ENCODE results near the gene OCA2. TPM values are rescaled to one million over a fixed set of nuclear protein-coding genes. Genes with fewer than 3 reads are reported as not detected.

Gene OCA2
- total RNA-seq, 6 donors from 2014 or later, result 0.83 to 6.0 (median 2.0) TPM

- H3K9me3 ChIP-seq, result peaks cover 0 to 9% (median 3%) of the 10 kb centered on the region in 4 donors
- no peaks in the 10 kb centered on the region for H3K27me3 ChIP-seq
- H3K36me3 ChIP-seq, result no peaks in the 10 kb centered on the region
- no peaks in the 10 kb centered on the region for H3K4me1 ChIP-seq
- no peak overlapping the region for H3K4me3 ChIP-seq
- 56 to 71% methylated on average over 3 of the region's 3 CpGs for WGBS, 2 donors
- no peak overlapping the region for H3K27ac ChIP-seq
- TF ChIP-seq, protein P1, sequence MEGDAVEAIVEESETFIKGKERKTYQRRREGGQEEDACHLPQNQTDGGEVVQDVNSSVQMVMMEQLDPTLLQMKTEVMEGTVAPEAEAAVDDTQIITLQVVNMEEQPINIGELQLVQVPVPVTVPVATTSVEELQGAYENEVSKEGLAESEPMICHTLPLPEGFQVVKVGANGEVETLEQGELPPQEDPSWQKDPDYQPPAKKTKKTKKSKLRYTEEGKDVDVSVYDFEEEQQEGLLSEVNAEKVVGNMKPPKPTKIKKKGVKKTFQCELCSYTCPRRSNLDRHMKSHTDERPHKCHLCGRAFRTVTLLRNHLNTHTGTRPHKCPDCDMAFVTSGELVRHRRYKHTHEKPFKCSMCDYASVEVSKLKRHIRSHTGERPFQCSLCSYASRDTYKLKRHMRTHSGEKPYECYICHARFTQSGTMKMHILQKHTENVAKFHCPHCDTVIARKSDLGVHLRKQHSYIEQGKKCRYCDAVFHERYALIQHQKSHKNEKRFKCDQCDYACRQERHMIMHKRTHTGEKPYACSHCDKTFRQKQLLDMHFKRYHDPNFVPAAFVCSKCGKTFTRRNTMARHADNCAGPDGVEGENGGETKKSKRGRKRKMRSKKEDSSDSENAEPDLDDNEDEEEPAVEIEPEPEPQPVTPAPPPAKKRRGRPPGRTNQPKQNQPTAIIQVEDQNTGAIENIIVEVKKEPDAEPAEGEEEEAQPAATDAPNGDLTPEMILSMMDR (IDR thresholded peaks at IDR 0.05), result no peak
- TF ChIP-seq EP300 (IDR thresholded peaks at IDR 0.05) (no peak), POLR2AphosphoS5 (IDR thresholded peaks at IDR 0.05) (no peak)
- no peak for ATAC-seq (ENCODE audit: low FRiP score in 2 of 2)
- DNase-seq, result no peak
Measured at GRCh38 chr15:27821273-27821672, 277.8 kb downstream of the OCA2 start.

DNA sequence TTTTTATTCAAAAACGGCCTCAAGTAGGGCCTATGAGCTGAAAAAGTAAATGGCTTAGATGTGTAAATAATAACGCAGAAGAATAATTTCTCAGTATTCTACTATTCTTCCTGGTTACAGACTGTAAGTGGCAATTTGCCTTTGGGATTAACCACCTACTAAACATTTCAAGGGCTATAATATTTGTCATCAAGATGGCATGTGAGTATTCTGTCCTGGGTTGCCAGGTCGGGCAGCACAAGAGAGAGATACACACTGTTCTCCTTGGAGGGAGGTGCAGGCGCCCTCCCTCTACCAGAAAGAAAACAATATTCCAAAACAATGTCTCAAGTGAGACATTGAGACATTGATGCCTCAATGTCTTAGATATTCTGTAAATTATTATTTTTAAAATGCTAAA is 278.4 kb downstream of the OCA2 start:
- Histone ChIP-seq H3K4me3 (no peak overlapping the region), H3K4me1 (no peaks in the 10 kb centered on the region), H3K9me3 (peaks cover 0 to 9% (median 3%) of the 10 kb centered on the region in 4 donors), H3K27me3 (no peaks in the 10 kb centered on the region), H3K36me3 (no peaks in the 10 kb centered on the region), H3K27ac (no peak overlapping the region)
- DNase-seq, result no peak
- WGBS, 2 donors, result 70 to 75% methylated on average over 4 of the region's 4 CpGs
- no peak for TF ChIP-seq POLR2AphosphoS5 (IDR thresholded peaks at IDR 0.05)
- TF ChIP-seq POLR2A (IDR thresholded peaks at IDR 0.05), result no peak
- no peak for TF ChIP-seq EP300 (IDR thresholded peaks at IDR 0.05)
- TF ChIP-seq, protein P1 (IDR thresholded peaks at IDR 0.05), result no peak
- no peak for ATAC-seq (ENCODE audit: low FRiP score in 2 of 2)

DNA sequence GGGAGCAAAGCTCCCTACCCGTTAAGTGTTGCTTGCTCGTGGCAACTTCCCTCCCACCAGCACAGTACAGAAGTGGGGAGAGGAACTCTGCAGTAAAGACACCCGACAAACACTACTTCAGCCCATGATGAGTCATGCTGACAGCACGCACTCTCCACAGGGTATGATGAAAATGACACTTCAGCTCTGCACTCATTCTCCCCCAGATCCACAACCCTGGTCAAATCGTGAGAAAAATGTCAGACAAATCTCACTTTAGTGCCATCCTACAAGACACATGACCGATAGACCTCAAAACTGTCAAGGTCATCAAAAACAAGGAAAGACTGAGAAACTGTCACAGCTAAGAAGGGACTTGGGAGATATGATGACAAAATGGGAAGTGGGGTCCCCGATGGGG is 278.9 kb downstream of the OCA2 start:
- no peak for DNase-seq
- H3K36me3 ChIP-seq, result no peaks in the 10 kb centered on the region
- H3K4me1 ChIP-seq, result no peaks in the 10 kb centered on the region
- 69 to 78% methylated on average over 7 of the region's 7 CpGs for WGBS, 2 donors
- no peak for ATAC-seq (ENCODE audit: low FRiP score in 2 of 2)
- peaks cover 0 to 9% (median 3%) of the 10 kb centered on the region in 4 donors for H3K9me3 ChIP-seq
- no peaks in the 10 kb centered on the region for H3K27me3 ChIP-seq
- no peak overlapping the region for H3K4me3 ChIP-seq
- H3K27ac ChIP-seq, result no peak overlapping the region
- TF ChIP-seq EP300 (IDR thresholded peaks at IDR 0.05), result no peak
- no peak for TF ChIP-seq POLR2A (IDR thresholded peaks at IDR 0.05)
- TF ChIP-seq, protein P1 (IDR thresholded peaks at IDR 0.05), result no peak
- no peak for TF ChIP-seq POLR2AphosphoS5 (IDR thresholded peaks at IDR 0.05)

- Histone ChIP-seq H3K27me3 (no peaks in the 10 kb centered on the region), H3K4me3 (no peak overlapping the region), H3K36me3 (no peaks in the 10 kb centered on the region), H3K4me1 (no peaks in the 10 kb centered on the region), H3K27ac (no peak overlapping the region), H3K9me3 (peaks cover 0 to 9% (median 3%) of the 10 kb centered on the region in 4 donors)
- 79 to 90% methylated on average over 3 of the region's 3 CpGs for WGBS, 2 donors
- ATAC-seq (ENCODE audit: low FRiP score in 2 of 2) (no peak), DNase-seq (no peak)
- no peak for TF ChIP-seq POLR2A (IDR thresholded peaks at IDR 0.05)
- TF ChIP-seq, protein P1 (IDR thresholded peaks at IDR 0.05), result no peak
- TF ChIP-seq EP300 (IDR thresholded peaks at IDR 0.05), result no peak
Measured at GRCh38 chr15:27817258-27817657, 281.9 kb downstream of the OCA2 start.

DNA sequence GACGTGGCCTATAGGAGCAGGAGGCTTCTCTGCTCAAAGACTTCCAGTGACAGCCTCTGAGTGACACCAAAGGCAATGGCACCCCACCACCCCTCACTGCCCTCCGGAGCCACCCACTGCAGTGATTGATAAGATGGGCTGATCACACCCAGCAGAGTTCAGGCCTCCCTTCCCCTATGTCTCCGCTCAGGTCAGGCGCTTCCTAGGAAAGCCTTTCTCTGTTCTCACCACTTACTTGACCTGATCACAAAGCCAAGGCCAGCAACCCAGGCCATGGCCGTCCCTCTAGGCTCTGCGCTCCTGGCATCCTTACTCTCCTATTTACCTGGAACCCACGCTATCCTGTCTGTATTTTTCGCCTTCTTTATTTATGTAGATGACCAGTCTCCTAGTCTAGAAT is 282.3 kb downstream of the OCA2 start:
- Histone ChIP-seq H3K4me1 (no peaks in the 10 kb centered on the region), H3K4me3 (no peak overlapping the region), H3K27ac (no peak overlapping the region), H3K27me3 (no peaks in the 10 kb centered on the region), H3K9me3 (peaks cover 0 to 9% (median 3%) of the 10 kb centered on the region in 4 donors), H3K36me3 (no peaks in the 10 kb centered on the region)
- 88% methylated on average over 8 of the region's 8 CpGs for WGBS, 2 donors
- no peak for ATAC-seq (ENCODE audit: low FRiP score in 2 of 2)
- DNase-seq, result no peak
- TF ChIP-seq POLR2AphosphoS5 (IDR thresholded peaks at IDR 0.05), result no peak
- no peak for TF ChIP-seq EP300 (IDR thresholded peaks at IDR 0.05)
- TF ChIP-seq, protein P1 (IDR thresholded peaks at IDR 0.05), result no peak
- TF ChIP-seq POLR2A (IDR thresholded peaks at IDR 0.05), result no peak
